ENCODE results near the gene PRSS50. TPM values are rescaled to one million over a fixed set of nuclear protein-coding genes. Genes with fewer than 3 reads are reported as not detected.
A peak's percentile ranks its signal among the peaks of the same experiment; 100 is the strongest.

PRSS50 gene
- total RNA-seq = not detected

DNA sequence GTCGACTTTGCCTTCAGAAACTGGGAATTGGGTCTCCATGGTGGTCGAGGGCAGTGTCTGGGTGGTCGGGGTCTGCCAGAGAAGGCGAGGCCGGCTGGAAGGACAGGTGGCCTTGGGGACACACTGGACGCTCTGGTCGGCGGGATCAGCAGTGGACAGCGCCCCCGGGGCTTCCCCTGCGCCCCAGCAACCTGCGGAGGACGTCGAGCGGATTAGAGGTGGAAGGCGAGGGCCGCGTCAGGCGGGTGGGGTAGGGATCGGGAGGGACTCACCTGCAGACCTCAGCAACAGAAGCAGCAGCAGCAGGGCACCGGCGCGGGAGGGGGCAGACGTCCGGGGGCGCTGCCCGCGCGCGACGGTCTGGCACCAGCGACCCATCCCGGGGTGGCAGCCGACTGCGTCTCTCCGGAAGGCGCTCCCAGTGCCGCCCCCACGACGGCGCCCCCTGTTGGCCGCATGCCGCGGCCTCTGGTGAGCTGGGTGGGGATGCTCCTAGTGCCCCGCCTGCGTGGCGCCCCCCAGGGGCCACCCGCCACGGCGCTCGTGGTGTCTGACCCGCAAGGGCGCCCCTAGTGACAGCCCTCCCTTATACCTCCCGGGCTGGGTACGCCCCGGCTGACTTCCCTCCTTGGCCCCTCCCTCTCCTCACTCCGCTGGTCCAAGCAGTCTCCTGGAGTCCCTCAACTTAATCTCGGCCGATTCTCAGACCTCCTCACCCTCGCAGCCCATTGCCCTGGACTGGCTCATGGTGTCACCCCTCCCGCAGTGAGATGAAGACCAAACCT lies at the start of gene PRSS50:
Gene PRSS50, minus strand, starts transcription at position 423 of the 785 bp plus-strand sequence. Its CDS starts 45 bp downstream, at position 378.
- TF ChIP-seq, protein P1, sequence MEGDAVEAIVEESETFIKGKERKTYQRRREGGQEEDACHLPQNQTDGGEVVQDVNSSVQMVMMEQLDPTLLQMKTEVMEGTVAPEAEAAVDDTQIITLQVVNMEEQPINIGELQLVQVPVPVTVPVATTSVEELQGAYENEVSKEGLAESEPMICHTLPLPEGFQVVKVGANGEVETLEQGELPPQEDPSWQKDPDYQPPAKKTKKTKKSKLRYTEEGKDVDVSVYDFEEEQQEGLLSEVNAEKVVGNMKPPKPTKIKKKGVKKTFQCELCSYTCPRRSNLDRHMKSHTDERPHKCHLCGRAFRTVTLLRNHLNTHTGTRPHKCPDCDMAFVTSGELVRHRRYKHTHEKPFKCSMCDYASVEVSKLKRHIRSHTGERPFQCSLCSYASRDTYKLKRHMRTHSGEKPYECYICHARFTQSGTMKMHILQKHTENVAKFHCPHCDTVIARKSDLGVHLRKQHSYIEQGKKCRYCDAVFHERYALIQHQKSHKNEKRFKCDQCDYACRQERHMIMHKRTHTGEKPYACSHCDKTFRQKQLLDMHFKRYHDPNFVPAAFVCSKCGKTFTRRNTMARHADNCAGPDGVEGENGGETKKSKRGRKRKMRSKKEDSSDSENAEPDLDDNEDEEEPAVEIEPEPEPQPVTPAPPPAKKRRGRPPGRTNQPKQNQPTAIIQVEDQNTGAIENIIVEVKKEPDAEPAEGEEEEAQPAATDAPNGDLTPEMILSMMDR (IDR thresholded peaks at IDR 0.05) = no peak
- Histone ChIP-seq H3K4me1 (no peaks in the 10 kb centered on the region), H3K36me3 (no peaks in the 10 kb centered on the region), H3K27ac (no peak within 1 kb of the TSS), H3K4me3 (no peak within 1 kb of the TSS), H3K9me3 (no peaks in the 10 kb centered on the region), H3K9ac (ENCODE audit: low read depth in 2 of 2, low read length in 2 of 2) (no peak within 1 kb of the TSS), H3K27me3 (peaks cover 3% of the 10 kb centered on the region)
- intact Hi-C loops (cut with DNase I) = no loop called here
- DNase-seq = peak; percentile 12

DNA sequence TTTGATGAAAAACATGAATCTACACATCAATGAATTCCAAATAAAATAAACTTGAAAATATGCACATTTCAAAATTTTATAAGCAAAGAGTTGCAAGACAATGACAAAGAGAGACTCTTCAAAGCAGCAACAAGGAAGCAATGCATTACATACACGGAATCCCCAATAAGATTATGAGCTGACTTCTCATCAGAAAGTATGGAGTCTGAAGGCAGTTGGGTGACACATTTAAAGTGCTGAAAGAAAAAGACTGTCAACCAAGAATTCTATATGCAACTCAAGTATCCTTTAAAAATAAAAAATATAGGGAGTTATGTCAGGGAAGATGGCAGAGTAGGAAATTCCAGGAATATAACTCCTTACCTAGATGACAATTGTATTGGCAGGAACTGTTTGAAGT lies 46.5 kb upstream of the PRSS50 start:
- Histone ChIP-seq H3K9ac (ENCODE audit: low read depth in 2 of 2, low read length in 2 of 2) (no peak overlapping the region), H3K27ac (no peak overlapping the region), H3K36me3 (no peaks in the 10 kb centered on the region), H3K4me3 (no peak overlapping the region), H3K27me3 (no peaks in the 10 kb centered on the region), H3K9me3 (no peaks in the 10 kb centered on the region), H3K4me1 (no peaks in the 10 kb centered on the region)
- no peak for DNase-seq
- intact Hi-C loops (cut with DNase I) = no loop called here
- TF ChIP-seq, protein P1 (IDR thresholded peaks at IDR 0.05) = no peak

DNA sequence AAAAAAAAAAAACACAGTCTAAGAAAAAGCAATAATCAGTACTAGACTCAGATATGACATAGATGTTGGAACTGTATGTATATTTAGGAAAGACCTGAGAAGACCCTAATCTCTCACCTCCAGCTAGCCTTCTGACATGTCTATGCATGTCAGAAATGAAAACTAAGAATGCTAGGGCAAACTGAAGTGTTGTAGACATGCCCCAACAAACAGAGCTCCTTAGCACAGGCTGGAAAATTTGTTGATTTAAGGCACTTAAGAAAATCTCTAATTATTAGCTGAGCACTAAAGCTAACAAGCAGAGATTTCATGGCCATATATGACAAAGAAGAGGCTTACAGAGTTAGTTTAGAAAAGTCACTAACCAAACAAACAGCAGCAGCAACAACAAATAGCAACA lies 45.5 kb upstream of the PRSS50 start:
- H3K9ac ChIP-seq (ENCODE audit: low read depth in 2 of 2, low read length in 2 of 2) = no peak overlapping the region
- no peaks in the 10 kb centered on the region for H3K36me3 ChIP-seq
- no peaks in the 10 kb centered on the region for H3K9me3 ChIP-seq
- H3K4me1 ChIP-seq = no peaks in the 10 kb centered on the region
- no peak for DNase-seq
- TF ChIP-seq, protein P1 (IDR thresholded peaks at IDR 0.05) = no peak
- intact Hi-C loops (cut with DNase I) = no loop called here
- no peak overlapping the region for H3K4me3 ChIP-seq
- no peak overlapping the region for H3K27ac ChIP-seq
- no peaks in the 10 kb centered on the region for H3K27me3 ChIP-seq

GRCh38 chr3:46759239-46760167 lies 41.8 kb upstream of the PRSS50 start:
- TF ChIP-seq, protein P1 (IDR thresholded peaks at IDR 0.05) = no peak
- Histone ChIP-seq H3K27ac (no peak overlapping the region), H3K36me3 (no peaks in the 10 kb centered on the region), H3K4me1 (no peaks in the 10 kb centered on the region), H3K9me3 (no peaks in the 10 kb centered on the region), H3K4me3 (no peak overlapping the region), H3K9ac (ENCODE audit: low read depth in 2 of 2, low read length in 2 of 2) (no peak overlapping the region), H3K27me3 (no peaks in the 10 kb centered on the region)
- no peak for DNase-seq
- intact Hi-C loops (cut with DNase I) = no loop called here

DNA sequence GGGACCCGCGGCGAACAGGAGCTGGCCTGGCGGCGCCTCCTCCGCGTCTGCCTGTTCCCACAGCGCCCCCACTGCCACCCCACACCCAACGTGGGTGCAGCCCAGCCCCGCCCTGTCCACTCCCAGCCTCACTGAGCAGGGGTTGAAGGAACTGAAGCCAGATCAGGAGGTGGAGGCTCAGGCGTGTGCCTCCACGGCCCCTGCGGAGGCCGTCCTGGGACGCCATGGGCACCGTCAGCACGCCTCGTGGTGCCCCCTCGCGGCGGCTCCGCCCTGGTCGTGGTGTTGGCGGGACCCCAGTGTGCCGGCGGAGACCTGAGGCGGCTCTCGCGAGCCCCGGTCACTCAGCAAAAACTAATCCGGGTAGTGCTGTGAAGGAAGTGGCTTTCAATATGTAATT lies 39.0 kb upstream of the PRSS50 start:
- Histone ChIP-seq H3K36me3 (no peaks in the 10 kb centered on the region), H3K4me1 (no peaks in the 10 kb centered on the region), H3K27me3 (no peaks in the 10 kb centered on the region), H3K4me3 (no peak overlapping the region), H3K9ac (ENCODE audit: low read depth in 2 of 2, low read length in 2 of 2) (no peak overlapping the region), H3K9me3 (no peaks in the 10 kb centered on the region), H3K27ac (no peak overlapping the region)
- intact Hi-C loops (cut with DNase I) = no loop called here
- no peak for DNase-seq
- TF ChIP-seq, protein P1 (IDR thresholded peaks at IDR 0.05) = no peak

Measured in colonic mucosa (tissue), 4 donors.